HG03103 (cell line): ENCODE measurements around the gene RPS24.
A peak's percentile ranks its signal among the peaks of the same experiment; 100 is the strongest.
"Not testable (repeated sequence)": the region's sequence is repeated elsewhere in the genome, so short reads cannot be mapped to it uniquely, and the experiment has no call there.

ENCODE experiments used
- ATAC-seq: cut with Tn5 transposase; IDR thresholded peaks from one replicate; pipeline ENCODE4 v1.9.1; 2021; ENCODE audit warnings: low read depth; ENCODE audit not compliant: unreplicated experiment

The RPS24 gene

DNA sequence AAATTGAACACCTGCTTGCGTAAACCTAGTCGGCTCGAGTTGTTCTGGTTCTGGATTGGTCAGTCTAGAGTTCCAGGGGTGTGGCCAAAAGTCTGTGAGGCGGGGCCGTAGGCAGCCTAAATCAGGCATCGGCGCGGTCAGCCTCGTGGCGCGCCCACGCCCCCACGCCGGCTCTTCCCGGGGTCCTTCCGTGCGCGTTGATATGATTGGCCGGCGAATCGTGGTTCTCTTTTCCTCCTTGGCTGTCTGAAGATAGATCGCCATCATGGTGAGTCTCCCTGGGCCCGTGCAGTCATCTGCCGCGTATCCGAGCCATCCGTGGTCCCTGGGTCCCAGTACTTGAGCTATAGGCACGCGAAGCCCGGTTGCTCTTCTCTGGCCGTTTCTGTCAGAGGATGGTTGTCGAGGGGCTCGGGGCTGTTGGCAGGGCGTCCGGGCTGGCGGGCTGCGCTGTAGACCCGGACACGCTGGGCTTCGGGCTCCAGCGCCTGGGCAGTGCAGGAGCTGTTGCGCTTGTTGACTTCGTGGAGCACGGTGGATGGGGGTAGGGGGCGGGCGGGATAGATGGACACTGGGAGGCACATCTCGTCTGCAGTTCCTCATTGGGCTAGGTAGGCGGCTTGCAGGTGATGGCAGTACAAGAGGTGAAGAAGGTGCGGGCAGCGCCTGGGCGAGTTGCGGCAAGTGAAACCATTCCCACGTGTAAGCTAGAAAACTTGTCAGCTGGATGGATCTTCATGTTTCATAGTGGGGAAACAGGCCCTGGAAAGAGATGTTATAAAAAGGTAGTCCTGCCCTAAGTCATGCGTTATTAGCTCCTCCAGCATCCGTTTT, at the start of gene RPS24:
TSS of gene RPS24 (plus strand) at position 227 of the 834 bp plus-strand sequence. CDS start at position 266, 39 bp downstream.
- ATAC-seq, result peak; percentile 79

DNA sequence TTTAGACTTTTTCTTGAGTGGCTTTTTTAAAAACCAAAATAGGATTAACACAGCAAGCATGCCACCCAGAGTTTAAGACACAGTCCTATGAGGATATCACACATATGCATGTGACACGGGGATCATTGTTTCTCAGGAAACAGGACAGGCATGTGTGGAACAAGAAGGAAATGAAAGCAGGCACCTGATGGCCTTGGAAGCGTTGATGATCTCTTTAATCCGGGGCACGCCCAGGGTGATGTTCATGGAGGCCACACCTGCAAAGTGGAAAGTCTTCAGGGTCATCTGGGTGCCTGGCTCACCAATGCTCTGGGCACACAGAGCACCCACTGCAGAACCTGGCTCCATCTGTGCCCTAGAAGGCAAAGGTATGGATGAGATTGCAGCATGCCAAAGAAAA, 48.7 kb upstream of the RPS24 start:
- ATAC-seq, result no peak

GRCh38 chr10:77987671-77988255, 45.9 kb upstream of the RPS24 start:
- ATAC-seq, result no peak

DNA sequence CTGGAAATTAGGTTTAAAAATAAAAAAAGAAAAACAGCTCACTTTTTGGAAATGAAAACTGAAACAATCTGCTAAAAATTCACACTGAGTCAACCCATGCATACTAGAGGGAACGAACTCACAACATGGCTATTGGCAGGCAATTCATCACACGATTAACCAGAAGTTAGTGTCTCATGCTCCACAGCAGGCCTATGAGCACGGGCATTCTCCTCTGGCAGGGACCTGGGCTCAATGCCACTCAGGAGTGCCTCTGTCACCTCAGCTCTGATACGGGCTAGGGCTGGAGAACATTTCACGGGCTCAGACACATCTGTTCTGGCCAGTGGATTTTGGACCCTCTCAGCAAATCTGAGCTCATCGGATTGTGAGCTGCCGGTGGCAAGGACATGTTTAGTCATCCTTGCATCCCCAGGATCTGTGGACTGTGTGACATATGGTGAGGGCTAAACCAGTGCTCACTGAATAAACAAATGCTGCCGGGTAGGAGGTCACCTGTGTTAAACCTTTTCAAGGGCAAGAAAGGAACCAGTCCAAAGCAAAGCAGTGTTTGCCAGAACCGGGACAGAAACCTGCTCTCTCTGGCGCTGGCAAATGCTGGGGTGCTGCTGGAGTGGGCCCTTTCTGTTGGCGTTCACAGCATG, 44.5 kb upstream of the RPS24 start:
- no peak for ATAC-seq

DNA sequence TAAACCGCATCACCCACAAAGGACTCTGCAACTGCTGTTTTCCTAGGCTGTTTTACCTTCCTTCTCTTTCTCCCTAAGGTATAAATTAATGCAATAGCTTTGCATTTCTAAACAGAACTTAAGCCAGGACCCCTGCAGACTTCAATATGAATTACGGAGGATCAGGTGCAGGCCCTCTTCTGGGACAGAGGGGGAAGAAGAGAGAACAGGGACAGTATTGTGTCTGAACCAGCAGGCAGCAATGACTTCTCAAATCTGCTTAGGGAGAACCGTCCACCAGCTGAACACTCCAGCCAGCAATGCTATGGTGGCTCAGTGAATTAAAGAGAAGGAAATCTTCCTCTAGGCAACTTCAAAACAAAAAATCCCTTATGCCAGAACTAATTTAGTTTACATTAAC, 40.0 kb upstream of the RPS24 start:
- ATAC-seq, result no peak

DNA sequence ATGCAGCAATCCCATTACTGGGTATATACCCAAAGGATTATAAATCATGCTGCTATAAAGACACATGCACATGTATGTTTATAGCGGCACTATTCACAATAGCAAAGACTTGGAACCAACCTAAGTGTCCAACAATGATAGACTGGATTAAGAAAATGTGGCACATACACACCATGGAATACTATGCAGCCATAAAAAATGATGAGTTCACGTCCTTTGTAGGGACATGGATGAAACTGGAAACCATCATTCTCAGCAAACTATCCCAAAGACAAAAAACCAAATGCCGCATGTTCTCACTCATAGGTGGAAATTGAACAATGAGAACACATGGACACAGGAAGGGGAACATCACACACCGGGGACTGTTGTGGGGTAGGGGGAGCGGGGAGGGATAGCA, 34.9 kb upstream of the RPS24 start:
- ATAC-seq, result not testable (repeated sequence)

DNA sequence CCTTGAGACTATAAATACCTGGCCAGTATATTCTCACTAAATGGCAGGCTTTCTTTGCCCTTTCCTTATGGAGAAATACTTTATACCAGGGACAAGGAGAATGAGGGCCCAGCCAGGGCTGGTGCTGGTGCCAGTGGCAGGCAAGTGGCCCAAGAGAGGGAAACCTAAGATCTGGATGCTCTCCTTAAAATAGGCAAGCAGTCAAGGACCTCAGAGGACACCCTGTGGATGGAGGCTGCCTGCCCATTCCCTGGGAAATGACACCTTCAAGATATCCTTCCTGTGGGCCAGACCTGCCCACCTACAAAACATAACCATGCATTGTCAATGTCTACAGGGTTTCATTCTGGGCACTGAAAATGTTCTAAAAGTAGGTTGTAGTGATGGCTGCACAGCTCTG, 33.5 kb upstream of the RPS24 start:
- no peak for ATAC-seq

- ATAC-seq, result no peak
Measured at GRCh38 chr10:78000956-78001472, 32.6 kb upstream of the RPS24 start.

DNA sequence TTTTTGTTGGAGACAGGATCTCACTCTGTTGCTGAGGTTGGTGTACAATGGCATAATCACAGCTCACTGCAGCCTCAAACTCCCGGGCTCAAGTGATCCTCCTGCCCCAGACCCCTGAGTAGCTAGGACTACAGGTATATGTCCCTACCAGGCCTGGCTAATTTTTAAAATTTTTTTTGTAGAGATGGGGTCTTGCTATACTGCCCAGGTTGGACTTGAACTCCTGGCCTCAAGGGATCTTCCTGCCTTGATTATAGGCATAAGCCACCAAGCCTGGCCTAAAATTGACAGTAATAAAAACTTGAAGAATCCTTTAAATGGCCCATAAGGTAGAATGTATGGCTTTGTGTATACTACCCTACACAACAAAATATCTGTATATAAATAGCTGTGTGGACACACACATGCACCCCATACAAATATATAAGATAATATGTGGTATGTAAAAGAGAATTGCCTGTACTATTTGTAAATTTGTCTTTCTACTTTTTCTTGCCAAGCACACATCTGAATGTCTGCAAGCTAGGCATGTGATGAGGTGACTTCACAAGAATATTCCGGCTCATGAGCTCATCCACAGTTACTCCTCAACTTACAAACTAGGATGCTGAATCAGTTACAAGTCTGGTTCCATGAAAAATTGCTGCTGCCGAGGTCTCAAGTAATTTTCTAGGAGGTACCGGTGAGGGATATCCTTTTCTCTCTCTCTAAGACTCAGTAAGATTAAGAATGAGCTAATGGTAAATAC, 30.9 kb upstream of the RPS24 start:
- no peak for ATAC-seq

DNA sequence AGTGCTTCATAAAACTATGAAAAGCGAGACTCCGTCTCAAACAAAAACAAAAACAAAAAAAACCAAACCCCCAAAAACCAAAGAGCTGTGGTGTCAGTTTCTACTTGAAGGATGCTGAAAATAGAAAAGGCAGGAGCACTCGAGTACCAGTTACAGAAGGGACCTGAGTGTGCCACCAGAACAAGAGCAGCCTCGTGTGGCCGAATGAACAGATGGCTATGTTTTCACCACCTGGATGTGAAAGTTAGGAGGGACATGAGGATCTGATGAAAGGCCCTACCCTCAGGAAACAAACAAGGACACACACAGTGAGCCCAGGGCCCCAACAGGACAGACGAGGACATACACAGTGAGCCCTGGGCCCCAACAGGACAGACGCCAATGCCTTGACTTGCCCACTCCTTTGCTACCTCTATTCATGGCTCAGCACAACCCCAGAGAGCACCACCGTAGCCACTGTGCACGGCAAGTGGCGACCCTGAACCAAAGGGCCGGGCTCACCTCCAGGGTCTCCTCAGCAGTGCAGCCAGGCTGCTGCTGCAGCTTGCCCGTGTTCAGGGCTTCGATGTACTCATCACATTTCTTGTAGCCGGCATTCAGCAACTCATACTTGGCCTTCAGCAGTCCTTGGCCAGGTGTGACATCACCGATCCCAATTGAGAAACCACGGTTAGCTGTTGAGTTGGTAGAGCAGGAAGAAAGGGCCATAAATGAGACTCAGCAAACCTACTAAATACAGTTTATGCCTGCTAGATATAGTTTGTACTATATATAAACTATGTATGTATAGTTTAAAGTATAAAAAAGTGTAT, 29.2 kb upstream of the RPS24 start:
- no peak for ATAC-seq

GRCh38 chr10:78007172-78007571, 26.5 kb upstream of the RPS24 start:
- no peak for ATAC-seq

- no peak for ATAC-seq
Measured at GRCh38 chr10:78009662-78010061, 24.0 kb upstream of the RPS24 start.

DNA sequence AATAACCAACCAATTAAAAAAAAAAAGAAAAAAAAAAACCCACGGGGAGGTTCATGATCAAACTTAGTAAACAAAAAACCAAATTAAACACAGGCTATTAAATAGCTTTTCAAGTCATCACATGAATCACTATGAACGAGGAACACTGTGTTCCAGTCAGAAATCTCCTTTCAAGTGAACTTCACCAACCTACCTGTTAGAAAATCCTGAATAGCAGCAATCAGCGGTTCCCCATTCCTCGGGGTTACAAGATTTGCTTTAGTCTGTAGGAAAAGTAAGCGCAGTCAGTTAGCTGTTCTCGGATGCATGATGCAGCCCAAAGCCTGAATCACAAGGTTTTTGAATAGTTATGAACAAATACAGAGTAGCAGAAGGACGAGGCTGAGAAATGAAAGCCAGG, 23.4 kb upstream of the RPS24 start:
- no peak for ATAC-seq

DNA sequence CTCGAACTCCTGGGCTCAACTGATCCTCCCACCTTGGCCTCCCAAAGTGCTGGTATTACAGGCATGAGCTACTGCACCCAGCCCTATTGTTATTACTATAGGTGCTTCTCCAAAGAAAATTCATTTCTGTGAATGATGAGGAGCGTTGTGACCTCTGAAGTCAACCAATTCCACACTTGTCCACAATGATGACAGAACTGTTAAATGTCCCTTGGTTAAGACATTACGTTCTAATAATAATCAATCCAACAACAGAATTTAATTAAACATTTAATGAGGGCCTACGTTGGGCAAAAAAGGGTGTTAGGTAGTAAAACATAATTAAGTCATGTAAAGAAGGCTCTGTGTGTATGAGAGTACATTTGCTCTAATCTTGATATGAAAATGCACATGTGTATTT, 22.6 kb upstream of the RPS24 start:
- no peak for ATAC-seq

DNA sequence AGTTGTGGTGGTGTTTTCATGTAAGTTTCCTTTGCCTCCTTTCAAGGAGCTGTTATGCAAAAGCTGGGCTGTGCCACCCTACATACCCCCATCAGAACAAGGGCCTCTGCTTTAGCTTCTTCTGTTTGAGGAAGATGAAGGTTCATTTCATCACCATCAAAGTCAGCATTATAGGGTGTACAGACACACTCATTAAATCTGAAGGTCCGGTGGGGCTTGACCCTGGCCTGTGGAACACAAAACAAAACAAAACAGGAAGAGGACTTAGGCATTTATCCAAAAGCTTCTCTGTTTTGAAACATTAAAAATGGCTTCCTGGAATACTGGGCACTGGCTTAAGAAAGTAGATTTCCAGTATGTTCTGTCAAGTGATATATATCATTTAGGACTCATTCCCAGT, 20.1 kb upstream of the RPS24 start:
- no peak for ATAC-seq

- no peak for ATAC-seq
Measured at GRCh38 chr10:78015546-78015945, 18.1 kb upstream of the RPS24 start.

DNA sequence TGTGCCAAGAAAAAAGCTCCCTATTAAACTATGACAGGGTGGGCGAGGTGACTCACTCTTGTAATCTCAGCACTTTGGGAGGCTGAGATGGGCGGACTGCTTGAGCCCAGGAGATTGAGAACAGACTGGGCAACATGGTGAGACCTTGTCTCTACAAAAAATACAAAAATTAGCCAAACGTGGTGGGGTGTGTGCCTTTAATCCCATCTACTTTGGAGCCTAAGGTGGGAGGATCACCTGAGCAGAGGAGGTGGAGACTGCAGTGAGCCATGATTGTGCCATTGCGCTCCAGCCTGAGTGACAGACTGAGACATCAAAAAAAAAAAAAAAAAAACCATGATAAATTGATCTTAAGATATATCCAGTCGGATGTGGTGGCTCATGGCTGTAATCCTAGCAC, 15.8 kb upstream of the RPS24 start:
- no peak for ATAC-seq

DNA sequence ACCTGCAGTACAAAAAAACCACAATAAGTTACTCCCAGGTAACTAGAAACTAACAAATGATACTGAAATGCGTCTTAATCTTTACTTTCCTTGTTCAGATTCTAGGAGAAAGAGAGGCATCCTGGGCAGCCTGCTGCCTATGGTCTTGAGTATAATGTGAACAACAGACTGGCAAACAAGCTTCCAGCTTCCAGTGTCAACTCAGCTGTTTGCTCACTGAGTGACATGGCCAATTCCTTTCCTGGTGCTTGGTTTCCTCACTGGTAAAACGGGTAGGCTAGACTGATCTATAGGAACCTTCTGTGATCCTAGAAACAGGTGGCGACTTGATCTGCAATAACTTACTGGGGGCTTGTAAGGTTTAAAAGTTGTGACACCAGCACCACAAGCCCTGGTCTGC, 14.4 kb upstream of the RPS24 start:
- no peak for ATAC-seq

DNA sequence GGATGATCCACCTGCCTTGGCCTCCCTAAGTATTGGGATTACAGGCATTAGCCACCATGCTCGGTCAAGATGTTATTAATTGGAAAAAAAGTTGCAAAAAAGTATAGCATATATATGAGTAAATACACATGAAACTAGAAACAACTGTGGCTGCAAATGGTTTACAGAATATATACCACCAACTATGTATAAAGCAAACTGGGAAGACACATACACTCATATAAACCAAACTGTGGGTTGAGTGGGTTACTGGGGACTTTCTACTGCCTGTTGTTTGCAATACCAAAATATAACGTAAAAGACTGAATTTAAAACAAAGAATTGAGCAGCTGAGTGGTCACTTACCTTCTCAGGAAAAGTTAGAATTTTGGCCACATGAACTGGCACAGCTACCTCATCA, 12.5 kb upstream of the RPS24 start:
- ATAC-seq, result no peak

- ATAC-seq, result no peak
Measured at GRCh38 chr10:78023741-78024140, 9.9 kb upstream of the RPS24 start.
